Fibroblast of lung (primary cell): ENCODE results near the gene DNAH6. TPM values are rescaled to one million over a fixed set of nuclear protein-coding genes. Genes with fewer than 3 reads are reported as not detected.

Source experiments
- DNase-seq, 2 donors: peaks; one replicate each; pipeline versions ENCODE4 v3.0.0 to v3.0.0-alpha.2; 2010; ENCODE audit warnings: low read depth in 2 of 2
- H2AFZ ChIP-seq: 2 replicates; pipeline ENCODE4 v1.5.1; 2012; ENCODE audit warnings: low read length, control low read depth, inconsistent platforms
- H3K27ac ChIP-seq: 2 replicates; pipeline ENCODE4 v1.5.1; 2011; ENCODE audit warnings: low read length, control low read depth; ENCODE audit not compliant: insufficient read depth
- H3K27me3 ChIP-seq: 2 replicates; pipeline ENCODE4 v1.5.1; 2011; ENCODE audit warnings: mild to moderate bottlenecking, low read length; ENCODE audit not compliant: control insufficient read depth, insufficient read depth
- H3K36me3 ChIP-seq: 2 replicates; pipeline ENCODE4 v1.5.1; 2011; ENCODE audit warnings: low read length; ENCODE audit not compliant: control insufficient read depth, insufficient read depth
- H3K4me1 ChIP-seq: 2 replicates; pipeline ENCODE4 v1.5.1; 2011; ENCODE audit warnings: low read length; ENCODE audit not compliant: control insufficient read depth, insufficient read depth; ENCODE audit errors: extremely low read depth
- H3K4me2 ChIP-seq: 2 replicates; pipeline ENCODE4 v1.5.1; 2011; ENCODE audit warnings: low read length, control low read depth; ENCODE audit not compliant: insufficient read depth; ENCODE audit errors: extremely low read depth
- H3K4me3 ChIP-seq, 4 experiments: fragments of 200-600 bp in 1 of 4; sonication (generic) in 1 of 4; replicated peaks in 1 of 4; 2 replicates each; pipeline ENCODE4 v1.5.1; 2011 to 2016; ENCODE audit warnings: low read length in 4 of 4, low read depth in 3 of 4, mild to moderate bottlenecking in 3 of 4, control low read depth in 2 of 4, inconsistent platforms in 1 of 4, mixed read lengths in 1 of 4; ENCODE audit not compliant: insufficient read depth in 1 of 4; ENCODE audit errors: control extremely low read depth in 1 of 4
- H3K79me2 ChIP-seq: 2 replicates; pipeline ENCODE4 v1.5.1; 2012; ENCODE audit warnings: mild to moderate bottlenecking, low read length, inconsistent platforms; ENCODE audit not compliant: control insufficient read depth, insufficient read depth
- H3K9ac ChIP-seq: 2 replicates; pipeline ENCODE4 v1.5.1; 2011; ENCODE audit warnings: mild to moderate bottlenecking, low read length, control low read depth; ENCODE audit not compliant: insufficient read depth
- H3K9me3 ChIP-seq: 2 replicates; pipeline ENCODE4 v1.5.1; 2012; ENCODE audit warnings: low read depth, low read length; ENCODE audit not compliant: control insufficient read depth, insufficient read depth
- H4K20me1 ChIP-seq: 2 replicates; pipeline ENCODE4 v1.5.1; 2011; ENCODE audit warnings: low read length; ENCODE audit not compliant: control insufficient read depth, insufficient read depth; ENCODE audit errors: extremely low read depth
- CTCF ChIP-seq, 2 donors: IDR thresholded peaks in 1 of 2; conservative IDR thresholded peaks in 1 of 2; 1 replicate in 1 of 2; 2 replicates in 1 of 2; pipeline ENCODE4 v1.5.1; 2011 to 2012; ENCODE audit warnings: low read length in 2 of 2, control low read depth in 1 of 2, inconsistent platforms in 1 of 2, low read depth in 1 of 2, mild to moderate bottlenecking in 1 of 2
- EZH2 ChIP-seq: IDR thresholded peaks from 2 replicates; pipeline ENCODE4 v1.5.1; 2012; ENCODE audit warnings: low read length, control low read depth, mild to moderate bottlenecking; ENCODE audit errors: missing control alignments
- polyA plus RNA-seq, 2 donors: library from polyadenylated mRNA; depleted of rRNA in 1 of 2; stranded (reverse) in 1 of 2; unstranded in 1 of 2; fragments of >200 nt; gene quantifications; 2 replicates each; pipeline ENCODE4 v1.2.1, GENCODE V29; 2011 to 2012; ENCODE audit warnings: missing spikeins in 1 of 2
- total RNA-seq: library from RNA; depleted of rRNA; stranded (reverse); fragments of >200 nt; gene quantifications from 2 replicates; pipeline ENCODE4 v1.2.1, GENCODE V29; 2014

The DNAH6 gene
- total and polyA plus RNA-seq, 2 donors (not counting 1 experiment from before 2014, with no cell fraction given): under 0.01 to 0.01 TPM

GRCh38 chr2:84801811-84802210 is 285.5 kb downstream of the DNAH6 start:
- no peaks in the 10 kb centered on the region for H3K27me3 ChIP-seq
- no peak for TF ChIP-seq CTCF (conservative IDR thresholded peaks at IDR 0.05 in 1 of 2, IDR thresholded peaks at IDR 0.05 in 1 of 2; ENCODE audit: low read depth in 1 of 2, low read length in 2 of 2)
- TF ChIP-seq EZH2: no peak
- H3K4me1 ChIP-seq: peaks cover 6% of the 10 kb centered on the region
- no peaks in the 10 kb centered on the region for H3K79me2 ChIP-seq
- H3K9ac ChIP-seq: no peak overlapping the region
- no peaks in the 10 kb centered on the region for H3K36me3 ChIP-seq
- no peak overlapping the region for H3K4me3 ChIP-seq
- no peak overlapping the region for H3K4me2 ChIP-seq
- H3K9me3 ChIP-seq: no peaks in the 10 kb centered on the region
- no peak overlapping the region for H2AFZ ChIP-seq
- no peaks in the 10 kb centered on the region for H4K20me1 ChIP-seq
- peak in 1 of 2 donors; percentile 21 for DNase-seq
- no peak overlapping the region for H3K27ac ChIP-seq

- H3K27ac ChIP-seq: peak overlapping the region; percentile 11
- DNase-seq: peak; percentile 67 to 79
Observed at GRCh38 chr2:84805250-84805958, 289.1 kb downstream of the DNAH6 start.

GRCh38 chr2:84807063-84807485 is 290.8 kb downstream of the DNAH6 start:
- H3K4me3 ChIP-seq: peak overlapping the region in 1 of 4 experiments; percentile 29
- no peak overlapping the region for H2AFZ ChIP-seq
- peak overlapping the region; percentile 91 for H3K27ac ChIP-seq
- H3K9me3 ChIP-seq: no peaks in the 10 kb centered on the region
- no peaks in the 10 kb centered on the region for H3K36me3 ChIP-seq
- H3K4me1 ChIP-seq: peaks cover 18% of the 10 kb centered on the region
- H3K79me2 ChIP-seq: no peaks in the 10 kb centered on the region
- peak; percentile 99 for DNase-seq
- H3K4me2 ChIP-seq: peak overlapping the region; percentile 65
- H4K20me1 ChIP-seq: no peaks in the 10 kb centered on the region
- H3K9ac ChIP-seq: peak overlapping the region; percentile 21
- H3K27me3 ChIP-seq: no peaks in the 10 kb centered on the region
- TF ChIP-seq EZH2 (no peak), CTCF (conservative IDR thresholded peaks at IDR 0.05 in 1 of 2, IDR thresholded peaks at IDR 0.05 in 1 of 2; ENCODE audit: low read depth in 1 of 2, low read length in 2 of 2) (no peak)

More at GRCh38 chr2:84805250-84805958, 289.1 kb downstream of the DNAH6 start:
- no peaks in the 10 kb centered on the region for H3K36me3 ChIP-seq
- H3K27me3 ChIP-seq: no peaks in the 10 kb centered on the region
- H3K9ac ChIP-seq: no peak overlapping the region
- no peak overlapping the region for H2AFZ ChIP-seq
- H4K20me1 ChIP-seq: no peaks in the 10 kb centered on the region
- no peaks in the 10 kb centered on the region for H3K79me2 ChIP-seq
- no peak for TF ChIP-seq EZH2
- TF ChIP-seq CTCF (conservative IDR thresholded peaks at IDR 0.05 in 1 of 2, IDR thresholded peaks at IDR 0.05 in 1 of 2; ENCODE audit: low read depth in 1 of 2, low read length in 2 of 2): no peak
- H3K9me3 ChIP-seq: no peaks in the 10 kb centered on the region
- H3K4me3 ChIP-seq: no peak overlapping the region
- peaks cover 18% of the 10 kb centered on the region for H3K4me1 ChIP-seq
- peak overlapping the region; percentile 54 for H3K4me2 ChIP-seq
